ENCODE measurements around the gene CDC14B.

- TF ChIP-seq CTCF (conservative IDR thresholded peaks at IDR 0.05 in 1 of 2, IDR thresholded peaks at IDR 0.05 in 1 of 2; ENCODE audit: extremely low read depth in 1 of 2, insufficient read depth in 1 of 2, low read depth in 1 of 2, low read length in 2 of 2) (no peak), EZH2 (IDR thresholded peaks at IDR 0.05; ENCODE audit: borderline replicate concordance, low read length) (no peak)
Measured at GRCh38 chr9:96486386-96487028, 133.1 kb downstream of the CDC14B start.
